Measurements from ENCODE around the gene FAM168A. TPM values are rescaled to one million over a fixed set of nuclear protein-coding genes. Genes with fewer than 3 reads are reported as not detected.

Gene FAM168A
- polyA plus RNA-seq, 1 donor (not counting 4 experiments of a cell fraction or from before 2014, with no cell fraction given), result 11.8 TPM

DNA sequence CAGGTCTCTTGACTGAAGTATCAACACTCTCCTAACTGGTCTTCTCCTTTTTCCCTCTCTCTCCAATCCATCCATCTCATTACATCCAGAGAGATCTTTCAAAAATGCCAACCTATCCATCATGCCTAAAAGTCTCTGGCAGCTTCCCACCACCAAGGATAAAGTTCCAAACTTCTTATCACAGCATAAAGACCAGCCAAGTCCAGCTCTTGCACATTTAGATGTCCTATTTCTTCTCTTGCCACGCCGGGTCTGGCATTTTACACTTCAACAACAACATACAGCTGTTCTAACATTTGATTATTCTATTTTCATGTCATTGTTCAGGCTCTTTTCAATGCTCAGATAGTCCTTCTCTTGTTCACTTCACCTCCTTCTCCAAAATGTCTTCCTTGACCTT, 151.1 kb downstream of the FAM168A start:
- FAIRE-seq (no peak), DNase-seq (ENCODE audit: low read depth, low spot score) (no peak)
- Histone ChIP-seq H3K27ac (ENCODE audit: control insufficient read depth, insufficient read depth, low read length) (no peak overlapping the region), H3K4me2 (ENCODE audit: control insufficient read depth, extremely low read depth, insufficient read depth, low read depth, low read length) (no peak overlapping the region), H3K9me3 (ENCODE audit: control insufficient read depth, low read depth, low read length) (no peaks in the 10 kb centered on the region), H3K4me1 (ENCODE audit: control insufficient read depth, extremely low read depth, insufficient read depth, low read length) (no peaks in the 10 kb centered on the region), H2AFZ (ENCODE audit: control insufficient read depth, low read length) (no peak overlapping the region), H3K9ac (ENCODE audit: control insufficient read depth, extremely low read depth, insufficient read depth, low read length) (no peak overlapping the region), H4K20me1 (ENCODE audit: control insufficient read depth, extremely low read depth, insufficient read depth, low read length) (no peaks in the 10 kb centered on the region), H3K36me3 (ENCODE audit: control insufficient read depth in 2 of 2, extremely low read depth in 1 of 2, insufficient read depth in 2 of 2, low read length in 2 of 2) (no peaks in the 10 kb centered on the region), H3K79me2 (ENCODE audit: control insufficient read depth, insufficient read depth, low read length) (no peaks in the 10 kb centered on the region), H3K9me1 (ENCODE audit: control insufficient read depth, extremely low read depth, insufficient read depth, low read length) (no peaks in the 10 kb centered on the region), H3K27me3 (ENCODE audit: control insufficient read depth, extremely low read depth, insufficient read depth, low read length) (no peaks in the 10 kb centered on the region), H3K4me3 (ENCODE audit: control insufficient read depth in 2 of 3, extremely low read depth in 1 of 3, insufficient read depth in 2 of 3, low read depth in 1 of 3, low read length in 3 of 3) (no peak overlapping the region)
- dilution Hi-C loops (cut with MboI; ENCODE audit: extremely low pct_ligation_motif_present, low sequenced_read_pairs), result no loop called here
- no peak for TF ChIP-seq EZH2 (IDR thresholded peaks at IDR 0.05; ENCODE audit: low read length)
- TF ChIP-seq, protein P1, sequence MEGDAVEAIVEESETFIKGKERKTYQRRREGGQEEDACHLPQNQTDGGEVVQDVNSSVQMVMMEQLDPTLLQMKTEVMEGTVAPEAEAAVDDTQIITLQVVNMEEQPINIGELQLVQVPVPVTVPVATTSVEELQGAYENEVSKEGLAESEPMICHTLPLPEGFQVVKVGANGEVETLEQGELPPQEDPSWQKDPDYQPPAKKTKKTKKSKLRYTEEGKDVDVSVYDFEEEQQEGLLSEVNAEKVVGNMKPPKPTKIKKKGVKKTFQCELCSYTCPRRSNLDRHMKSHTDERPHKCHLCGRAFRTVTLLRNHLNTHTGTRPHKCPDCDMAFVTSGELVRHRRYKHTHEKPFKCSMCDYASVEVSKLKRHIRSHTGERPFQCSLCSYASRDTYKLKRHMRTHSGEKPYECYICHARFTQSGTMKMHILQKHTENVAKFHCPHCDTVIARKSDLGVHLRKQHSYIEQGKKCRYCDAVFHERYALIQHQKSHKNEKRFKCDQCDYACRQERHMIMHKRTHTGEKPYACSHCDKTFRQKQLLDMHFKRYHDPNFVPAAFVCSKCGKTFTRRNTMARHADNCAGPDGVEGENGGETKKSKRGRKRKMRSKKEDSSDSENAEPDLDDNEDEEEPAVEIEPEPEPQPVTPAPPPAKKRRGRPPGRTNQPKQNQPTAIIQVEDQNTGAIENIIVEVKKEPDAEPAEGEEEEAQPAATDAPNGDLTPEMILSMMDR (optimal IDR thresholded peaks at IDR 0.05 in 1 of 3, IDR thresholded peaks at IDR 0.05 in 1 of 3, conservative IDR thresholded peaks at IDR 0.05 in 1 of 3; ENCODE audit: extremely low read depth in 1 of 3, insufficient read depth in 2 of 3, low read length in 3 of 3), result no peak

DNA sequence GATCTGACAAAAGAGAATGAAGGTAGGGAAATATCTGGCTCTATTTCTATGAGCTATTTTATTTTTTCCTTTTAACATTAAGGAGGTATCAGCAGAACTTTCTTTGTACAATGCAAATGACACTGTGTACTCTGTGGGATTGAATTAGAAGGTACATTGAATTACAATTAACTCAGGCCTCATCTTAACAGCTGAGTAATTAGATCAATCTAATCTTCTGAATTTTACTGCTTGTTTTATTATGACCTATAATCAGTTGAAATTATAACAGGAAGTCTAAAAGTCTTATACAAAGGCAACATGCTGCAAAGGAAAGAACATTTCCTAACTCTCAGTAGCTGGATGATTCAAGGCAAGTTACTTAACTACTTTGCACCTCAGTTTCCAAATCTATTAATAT, 151.9 kb downstream of the FAM168A start:
- DNase-seq (ENCODE audit: low read depth, low spot score) (no peak), FAIRE-seq (no peak)
- no peak overlapping the region for H3K27ac ChIP-seq (ENCODE audit: control insufficient read depth, insufficient read depth, low read length)
- no peaks in the 10 kb centered on the region for H3K9me1 ChIP-seq (ENCODE audit: control insufficient read depth, extremely low read depth, insufficient read depth, low read length)
- no peaks in the 10 kb centered on the region for H3K9me3 ChIP-seq (ENCODE audit: control insufficient read depth, low read depth, low read length)
- H3K79me2 ChIP-seq (ENCODE audit: control insufficient read depth, insufficient read depth, low read length), result no peaks in the 10 kb centered on the region
- no peak overlapping the region for H2AFZ ChIP-seq (ENCODE audit: control insufficient read depth, low read length)
- H3K4me2 ChIP-seq (ENCODE audit: control insufficient read depth, extremely low read depth, insufficient read depth, low read depth, low read length), result no peak overlapping the region
- H3K4me3 ChIP-seq (ENCODE audit: control insufficient read depth in 2 of 3, extremely low read depth in 1 of 3, insufficient read depth in 2 of 3, low read depth in 1 of 3, low read length in 3 of 3), result no peak overlapping the region
- no peaks in the 10 kb centered on the region for H3K36me3 ChIP-seq (ENCODE audit: control insufficient read depth in 2 of 2, extremely low read depth in 1 of 2, insufficient read depth in 2 of 2, low read length in 2 of 2)
- TF ChIP-seq, protein P1 (optimal IDR thresholded peaks at IDR 0.05 in 1 of 3, IDR thresholded peaks at IDR 0.05 in 1 of 3, conservative IDR thresholded peaks at IDR 0.05 in 1 of 3; ENCODE audit: extremely low read depth in 1 of 3, insufficient read depth in 2 of 3, low read length in 3 of 3), result no peak
- no peak for TF ChIP-seq EZH2 (IDR thresholded peaks at IDR 0.05; ENCODE audit: low read length)
- H4K20me1 ChIP-seq (ENCODE audit: control insufficient read depth, extremely low read depth, insufficient read depth, low read length), result no peaks in the 10 kb centered on the region
- no peak overlapping the region for H3K9ac ChIP-seq (ENCODE audit: control insufficient read depth, extremely low read depth, insufficient read depth, low read length)
- dilution Hi-C loops (cut with MboI; ENCODE audit: extremely low pct_ligation_motif_present, low sequenced_read_pairs), result no loop called here
- H3K4me1 ChIP-seq (ENCODE audit: control insufficient read depth, extremely low read depth, insufficient read depth, low read length), result no peaks in the 10 kb centered on the region
- no peaks in the 10 kb centered on the region for H3K27me3 ChIP-seq (ENCODE audit: control insufficient read depth, extremely low read depth, insufficient read depth, low read length)

Measured in keratinocyte (primary cell).